HG03045 (cell line): ENCODE data around the gene COL18A1.

ENCODE experiments used
- ATAC-seq: cut with Tn5 transposase; IDR thresholded peaks from one replicate; pipeline ENCODE4 v1.9.1; 2021; ENCODE audit warnings: mild to moderate bottlenecking, moderate library complexity; ENCODE audit not compliant: unreplicated experiment

The COL18A1 gene

GRCh38 chr21:45452696-45453307, 47.8 kb downstream of the COL18A1 start:
- ATAC-seq: no peak

GRCh38 chr21:45453308-45453950, 48.5 kb downstream of the COL18A1 start:
- no peak for ATAC-seq

DNA sequence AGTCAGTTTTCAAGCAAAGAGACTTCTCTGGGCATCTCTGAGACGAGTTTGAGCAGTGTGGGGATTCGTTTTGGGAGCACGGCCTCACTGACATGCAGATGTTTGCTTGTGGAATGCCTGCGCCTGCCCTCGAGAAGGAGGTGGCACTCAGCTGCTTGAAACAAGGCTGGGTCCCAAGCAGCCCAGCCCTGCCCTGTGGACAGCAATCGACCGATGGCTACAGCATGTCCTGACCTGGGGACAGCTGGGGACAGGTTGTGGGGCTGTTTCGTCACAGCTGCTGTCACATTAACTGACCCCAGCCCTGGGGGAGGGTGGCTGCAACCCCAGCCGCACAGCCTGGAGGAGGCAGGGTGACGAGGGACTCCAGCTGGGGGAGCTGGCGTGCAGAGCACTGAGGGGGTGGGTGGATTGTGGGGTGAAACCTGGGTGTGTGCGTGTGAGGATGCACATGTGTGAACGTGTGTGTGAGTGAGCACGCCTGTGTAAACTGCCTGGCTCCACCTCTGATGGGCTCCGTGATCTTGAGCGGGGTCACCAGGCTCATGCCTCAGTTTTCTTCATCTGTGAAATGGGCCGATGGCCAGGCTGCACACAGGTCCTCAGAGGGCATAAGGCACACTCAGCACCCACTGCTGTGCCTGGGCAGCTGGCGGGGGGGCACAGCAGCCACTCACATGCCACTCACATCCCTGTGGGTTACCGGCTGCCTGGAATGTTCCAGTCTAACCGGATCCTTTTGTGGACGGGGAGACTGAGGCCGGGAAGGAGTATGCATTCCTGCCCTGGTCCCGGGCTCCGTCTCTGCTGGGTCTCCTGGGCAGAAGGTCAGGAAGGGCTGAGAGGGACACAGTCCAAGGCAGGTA, 49.3 kb downstream of the COL18A1 start:
- no peak for ATAC-seq

DNA sequence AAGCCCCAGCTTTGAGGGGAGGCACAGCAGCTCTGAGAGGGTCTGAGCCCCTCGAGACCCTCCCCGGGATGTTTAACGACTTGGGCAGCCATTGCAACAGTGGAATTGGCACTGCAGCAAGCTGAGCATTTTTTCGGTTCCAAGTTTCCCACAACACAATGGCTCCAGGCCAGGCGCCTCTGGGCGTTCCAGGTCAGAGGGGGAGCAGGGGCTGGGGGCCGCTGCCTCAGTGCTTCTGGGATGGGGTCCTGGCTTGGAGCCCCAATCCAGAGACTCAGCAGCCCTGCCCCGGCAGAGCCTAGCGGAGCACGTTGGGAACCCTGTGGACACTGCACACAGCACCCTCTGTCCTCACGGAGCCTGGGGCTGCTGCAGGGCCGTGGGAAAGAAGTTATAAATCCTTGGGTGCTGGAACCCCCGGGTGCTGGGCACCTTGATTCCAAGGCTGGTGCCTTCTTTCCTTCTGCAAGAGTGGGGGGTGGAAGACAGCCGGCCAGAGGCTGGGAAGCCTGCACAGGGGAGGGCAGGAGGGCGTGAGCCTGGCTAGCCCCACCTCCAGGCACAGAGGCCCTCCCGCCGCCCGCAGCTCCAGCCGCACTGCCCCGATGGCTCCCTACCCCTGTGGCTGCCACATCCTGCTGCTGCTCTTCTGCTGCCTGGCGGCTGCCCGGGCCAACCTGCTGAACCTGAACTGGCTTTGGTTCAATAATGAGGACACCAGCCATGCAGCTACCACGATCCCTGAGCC, 50.1 kb downstream of the COL18A1 start:
- no peak for ATAC-seq

GRCh38 chr21:45455674-45456583, 51.0 kb downstream of the COL18A1 start:
- ATAC-seq: no peak

GRCh38 chr21:45456584-45457160, 51.7 kb downstream of the COL18A1 start:
- no peak for ATAC-seq

DNA sequence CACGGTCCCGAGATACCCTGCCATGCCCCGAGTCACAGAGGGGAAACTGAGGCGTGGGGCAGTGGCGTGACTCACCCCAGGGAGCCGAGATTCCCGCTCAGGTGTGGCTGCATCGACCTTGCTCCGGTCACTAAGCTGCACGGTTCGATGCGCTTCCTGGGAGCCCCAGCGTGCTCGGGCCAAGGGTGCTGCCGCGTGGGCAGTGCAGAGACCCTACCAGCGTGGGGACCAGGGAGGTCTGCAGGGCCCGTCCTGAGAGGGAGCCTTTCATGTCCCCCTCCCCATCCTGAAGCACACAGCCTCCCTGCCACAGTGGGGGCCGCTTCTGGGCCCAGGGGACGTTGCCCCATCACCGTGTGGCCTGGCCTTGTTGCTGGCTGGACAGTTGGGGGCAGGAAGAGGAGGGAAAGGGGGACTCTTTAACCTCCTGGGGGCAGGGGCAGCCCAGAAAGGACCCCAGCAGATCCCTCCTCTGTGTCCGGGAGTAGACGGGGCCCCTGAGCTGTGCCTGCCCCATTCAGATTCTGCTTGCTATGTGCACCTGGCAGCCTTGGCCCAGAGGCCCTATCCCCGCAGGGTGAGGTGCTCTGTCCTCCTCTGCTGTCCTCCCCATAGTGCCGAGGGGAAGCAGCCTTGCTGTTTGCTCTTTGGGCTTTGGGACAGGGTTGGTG, 52.3 kb downstream of the COL18A1 start:
- ATAC-seq: no peak

DNA sequence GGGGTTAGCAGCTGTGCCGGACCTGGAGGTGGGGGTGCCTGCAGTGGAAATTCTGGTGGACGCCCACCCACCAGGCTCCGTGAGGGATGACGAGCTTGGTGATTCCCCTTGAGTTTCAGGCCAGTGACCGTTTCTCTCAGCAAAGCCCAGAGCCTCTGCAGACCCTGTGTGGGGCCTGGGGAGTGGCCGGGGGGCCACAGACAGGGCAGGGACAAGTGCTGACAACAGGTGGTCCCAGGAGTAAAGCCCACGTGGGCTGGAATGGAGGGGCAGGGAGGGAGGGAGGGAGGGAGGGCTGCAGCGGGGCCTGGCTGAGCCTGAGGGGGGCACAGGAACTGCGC, 52.8 kb downstream of the COL18A1 start:
- ATAC-seq: no peak

GRCh38 chr21:45458281-45459170, 53.6 kb downstream of the COL18A1 start:
- ATAC-seq: no peak

DNA sequence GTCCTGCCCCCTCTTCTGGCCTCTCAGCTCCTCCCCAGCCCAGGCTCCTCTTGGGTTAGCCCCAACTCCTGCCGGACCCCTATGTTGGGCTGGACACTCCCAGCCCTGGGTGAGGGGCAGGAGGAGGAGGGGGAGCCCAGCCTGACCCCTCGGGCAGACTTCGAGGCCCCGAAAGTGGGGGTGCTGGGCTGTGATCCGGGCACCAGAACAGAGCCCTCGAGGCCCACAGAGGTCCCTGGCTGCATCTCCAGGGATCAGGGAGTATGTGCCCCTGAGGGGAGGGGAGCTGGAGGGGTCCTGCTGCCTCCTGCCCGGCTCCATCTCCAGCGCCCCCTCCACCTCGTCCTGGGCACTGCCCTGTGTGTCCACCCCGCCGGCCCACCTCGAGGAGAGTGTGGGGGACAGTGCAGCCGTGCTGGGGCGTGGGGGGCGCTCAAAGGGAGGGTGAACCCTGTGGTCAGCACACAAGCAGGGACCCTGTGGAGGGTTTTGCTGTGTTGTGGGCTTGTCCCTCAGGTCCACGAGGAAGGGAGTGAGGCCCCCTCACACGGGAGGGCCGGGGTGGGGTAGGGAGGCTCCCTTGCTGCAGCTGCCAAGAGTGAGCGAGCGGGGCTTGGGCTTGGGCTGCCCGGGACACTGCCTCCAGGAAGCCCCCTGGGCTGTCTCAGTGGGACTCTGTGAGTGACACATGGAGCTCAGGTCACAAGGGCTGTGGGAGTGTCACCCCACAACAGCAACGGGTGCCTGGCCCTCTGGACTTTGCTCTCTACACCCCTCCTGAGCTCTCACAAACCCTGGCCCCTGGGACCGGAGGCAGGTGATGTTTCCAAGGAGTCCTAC, 54.4 kb downstream of the COL18A1 start:
- no peak for ATAC-seq

DNA sequence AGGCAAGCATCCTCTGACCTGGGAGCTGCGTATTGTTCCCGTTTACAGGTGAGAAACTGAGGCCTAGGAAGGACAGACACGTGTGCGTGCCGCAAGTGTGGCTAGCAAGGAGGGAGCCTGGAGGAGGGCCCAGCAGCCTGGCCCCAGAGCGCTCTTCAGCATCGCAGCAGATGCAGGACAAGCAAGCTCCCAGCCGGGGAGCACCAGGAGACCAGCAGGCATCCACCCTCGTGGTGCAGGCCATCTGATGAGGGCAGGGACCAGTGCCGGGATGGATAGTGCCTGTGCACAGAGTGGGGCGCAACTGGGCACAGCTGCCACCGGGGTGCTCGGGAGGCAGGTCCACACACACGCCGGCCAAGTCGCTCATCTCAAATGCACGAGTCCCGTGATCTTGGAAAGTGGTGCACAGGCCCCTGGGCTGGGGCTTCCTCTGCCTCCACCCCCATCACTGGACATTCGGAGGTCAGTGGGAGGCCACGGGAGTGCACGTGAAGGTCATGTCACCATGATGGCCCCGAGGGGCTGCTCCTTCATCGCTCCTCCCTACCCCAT, 55.1 kb downstream of the COL18A1 start:
- ATAC-seq: no peak

GRCh38 chr21:45460611-45461368, 55.8 kb downstream of the COL18A1 start:
- no peak for ATAC-seq

GRCh38 chr21:45461369-45461750, 56.4 kb downstream of the COL18A1 start:
- no peak for ATAC-seq

- no peak for ATAC-seq
Measured at GRCh38 chr21:45461806-45462341, 56.9 kb downstream of the COL18A1 start.

DNA sequence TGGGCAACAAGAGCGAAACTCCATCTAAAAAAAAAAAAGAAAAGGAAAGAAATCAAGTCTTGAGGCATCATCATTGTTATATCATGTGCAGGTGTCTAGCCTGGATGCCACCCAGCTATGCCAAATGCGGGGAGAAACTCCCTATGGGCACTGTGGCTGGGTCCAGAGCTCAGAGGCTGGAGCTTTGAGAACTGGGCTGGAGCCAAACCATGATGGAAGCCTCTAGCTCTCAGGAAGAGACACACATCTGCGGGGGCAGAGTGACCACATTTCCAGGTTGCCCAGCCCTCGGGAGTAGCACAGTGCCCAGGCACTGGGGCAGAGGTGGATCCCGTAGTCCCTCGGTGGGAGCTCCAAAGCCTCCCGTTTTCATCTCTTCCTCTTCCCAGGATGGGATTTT, 58.9 kb downstream of the COL18A1 start:
- ATAC-seq: no peak

DNA sequence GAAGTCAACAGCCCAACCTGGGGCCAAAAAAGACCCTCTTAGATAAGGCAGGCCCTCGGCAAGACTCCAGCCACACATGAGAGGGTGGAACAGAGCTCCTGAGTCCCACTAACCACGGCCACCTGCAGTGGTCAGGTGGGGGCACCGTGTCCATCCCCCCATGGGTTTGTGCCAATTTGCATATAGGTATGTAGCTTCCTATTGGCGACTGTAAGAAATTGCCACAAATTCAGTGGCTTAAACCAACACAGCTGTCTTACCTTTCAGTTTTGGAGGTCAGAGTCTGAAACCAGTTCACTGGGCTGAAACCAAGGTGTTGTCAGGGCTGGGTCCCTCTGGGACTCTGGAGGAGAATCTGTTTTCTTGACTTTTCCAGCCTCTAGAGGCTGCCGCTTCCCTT, 59.3 kb downstream of the COL18A1 start:
- no peak for ATAC-seq
